HEK293 (cell line): ENCODE measurements around the gene CLK4.

Experiments
- CTCF ChIA-PET: fragments of 350-600 bp; formaldehyde crosslinking; extraction: SDS; loops from one replicate; lab custom pipeline; 2021; ENCODE audit warnings: antibody characterized with exemption; lab: Yijun Ruan, JAX
- POLR2A ChIA-PET: fragments of 300-600 bp; formaldehyde crosslinking; extraction: SDS; loops from one replicate; lab custom pipeline; 2020; ENCODE audit warnings: antibody characterized with exemption, inconsistent platforms; lab: Yijun Ruan, JAX
- H3K27ac ChIP-seq: fragments of 200-500 bp; sonication (Bioruptor generic); 2 replicates; pipeline ENCODE4 v1.5.1; 2014; ENCODE audit warnings: low read depth, low read length, control low read depth, inconsistent platforms; ENCODE audit errors: extremely low read depth
- H3K36me3 ChIP-seq, 2 experiments: fragments of 200-500 bp in 1 of 2; sonication (Bioruptor generic) in 1 of 2; 1 replicate in 1 of 2; 2 replicates in 1 of 2; pipeline ENCODE4 v1.5.1; 2014 to 2017; ENCODE audit warnings: inconsistent platforms in 2 of 2, low read length in 2 of 2; ENCODE audit not compliant: control insufficient read depth in 2 of 2, insufficient read depth in 1 of 2
- H3K4me1 ChIP-seq: fragments of 200-500 bp; sonication (Bioruptor generic); 2 replicates; pipeline ENCODE4 v1.5.1; 2014; ENCODE audit warnings: mild to moderate bottlenecking, low read length, inconsistent platforms; ENCODE audit not compliant: control insufficient read depth, insufficient read depth
- H3K4me3 ChIP-seq: 2 replicates; pipeline ENCODE4 v1.5.1; 2011; ENCODE audit warnings: low read depth, mild to moderate bottlenecking, control low read depth, low read length, moderate library complexity
- H3K9me3 ChIP-seq: fragments of 200-500 bp; sonication (Bioruptor generic); 2 replicates; pipeline ENCODE4 v1.5.1; 2014; ENCODE audit warnings: low read depth, low read length, inconsistent platforms; ENCODE audit not compliant: control insufficient read depth, insufficient read depth
- AEBP2 ChIP-seq: fragments of 450-650 bp; formaldehyde crosslinking; IDR thresholded peaks from 2 replicates; pipeline ENCODE4 v1.5.1; 2016; ENCODE audit warnings: missing biosample characterization, missing genetic modification characterization, borderline replicate concordance
- INSM2 ChIP-seq: fragments of 450-650 bp; formaldehyde crosslinking; IDR thresholded peaks from 2 replicates; pipeline ENCODE4 v1.5.1; 2016; ENCODE audit warnings: missing biosample characterization, missing genetic modification characterization
- KLF9 ChIP-seq: fragments of 450-650 bp; formaldehyde crosslinking; IDR thresholded peaks from 2 replicates; pipeline ENCODE4 v1.5.1; 2016; ENCODE audit warnings: missing biosample characterization, missing genetic modification characterization, low read depth
- PBX3 ChIP-seq: sonication (generic); formaldehyde crosslinking; IDR thresholded peaks from 2 replicates; pipeline ENCODE4 v1.8.1; 2022; ENCODE audit warnings: mild to moderate bottlenecking, moderate library complexity, missing genetic modification reagents
- SALL2 ChIP-seq: fragments of 450-650 bp; formaldehyde crosslinking; IDR thresholded peaks from 2 replicates; pipeline ENCODE4 v1.5.0; 2017; ENCODE audit warnings: missing biosample characterization, mild to moderate bottlenecking, missing genetic modification characterization, borderline replicate concordance
- SP7 ChIP-seq: fragments of 450-650 bp; formaldehyde crosslinking; IDR thresholded peaks from 2 replicates; pipeline ENCODE4 v1.5.1; 2016; ENCODE audit warnings: missing biosample characterization, missing genetic modification characterization
- ZBTB1 ChIP-seq: fragments of 450-650 bp; formaldehyde crosslinking; IDR thresholded peaks from 2 replicates; pipeline ENCODE4 v1.5.1; 2016; ENCODE audit warnings: missing biosample characterization, missing genetic modification characterization
- ZBTB17 ChIP-seq: fragments of 450-650 bp; formaldehyde crosslinking; IDR thresholded peaks from 2 replicates; pipeline ENCODE4 v1.5.1; 2016; ENCODE audit warnings: missing biosample characterization, missing genetic modification characterization
- ZBTB48 ChIP-seq: fragments of 450-650 bp; formaldehyde crosslinking; IDR thresholded peaks from 2 replicates; pipeline ENCODE4 v1.5.1; 2016; ENCODE audit warnings: missing biosample characterization, missing genetic modification characterization
- ZNF169 ChIP-seq: fragments of 450-650 bp; formaldehyde crosslinking; IDR thresholded peaks from 2 replicates; pipeline ENCODE4 v1.5.1; 2016; ENCODE audit warnings: missing biosample characterization, missing genetic modification characterization
- ZNF175 ChIP-seq: fragments of 450-650 bp; formaldehyde crosslinking; IDR thresholded peaks from 2 replicates; pipeline ENCODE4 v1.5.1; 2016; ENCODE audit warnings: missing biosample characterization, missing genetic modification characterization
- ZNF2 ChIP-seq: fragments of 450-650 bp; formaldehyde crosslinking; IDR thresholded peaks from 2 replicates; pipeline ENCODE4 v1.5.1; 2016; ENCODE audit warnings: missing biosample characterization, missing genetic modification characterization
- ZNF26 ChIP-seq: fragments of 450-650 bp; formaldehyde crosslinking; IDR thresholded peaks from 2 replicates; pipeline ENCODE4 v1.5.1; 2016; ENCODE audit warnings: missing biosample characterization, missing genetic modification characterization
- ZNF548 ChIP-seq: fragments of 450-650 bp; formaldehyde crosslinking; IDR thresholded peaks from 2 replicates; pipeline ENCODE4 v1.5.1; 2016; ENCODE audit warnings: missing biosample characterization, missing genetic modification characterization
- ZNF747 ChIP-seq: fragments of 450-650 bp; formaldehyde crosslinking; IDR thresholded peaks from 2 replicates; pipeline ENCODE4 v1.5.1; 2016; ENCODE audit warnings: missing biosample characterization, missing genetic modification characterization
- ZNF785 ChIP-seq: fragments of 450-650 bp; formaldehyde crosslinking; IDR thresholded peaks from 2 replicates; pipeline ENCODE4 v1.5.1; 2016; ENCODE audit warnings: missing biosample characterization, missing genetic modification characterization
- ZNF837 ChIP-seq: fragments of 450-650 bp; formaldehyde crosslinking; IDR thresholded peaks from 2 replicates; pipeline ENCODE4 v1.5.1; 2016; ENCODE audit warnings: missing biosample characterization, missing genetic modification characterization
- ZNF843 ChIP-seq: fragments of 450-650 bp; formaldehyde crosslinking; IDR thresholded peaks from 2 replicates; pipeline ENCODE4 v1.5.1; 2016; ENCODE audit warnings: missing biosample characterization, missing genetic modification characterization
- ZSCAN30 ChIP-seq: fragments of 450-650 bp; IDR thresholded peaks from 2 replicates; pipeline ENCODE4 v1.5.1; 2018; ENCODE audit warnings: missing biosample characterization, mild to moderate bottlenecking, missing genetic modification characterization, moderate library complexity

The CLK4 gene

GRCh38 chr5:178673801-178674295 is 47.0 kb upstream of the CLK4 start:
- TF ChIP-seq PBX3 (CRISPR knock-in tag) (no peak), ZBTB17 (tag by site-specific recombination) (peak; percentile 47)
- TF ChIP-seq, all 188 proteins: peak for 1
- no peaks in the 10 kb centered on the region for H3K4me1 ChIP-seq
- POLR2A ChIA-PET, result no interaction called here
- no peak overlapping the region for H3K27ac ChIP-seq
- no peaks in the 10 kb centered on the region for H3K36me3 ChIP-seq
- no peaks in the 10 kb centered on the region for H3K9me3 ChIP-seq
- CTCF ChIA-PET, result no interaction called here
- no peak overlapping the region for H3K4me3 ChIP-seq

- H3K9me3 ChIP-seq, result no peaks in the 10 kb centered on the region
Measured at GRCh38 chr5:178672630-178673029, 45.8 kb upstream of the CLK4 start.

GRCh38 chr5:178671602-178672144 is 44.8 kb upstream of the CLK4 start:
- no peak overlapping the region for H3K4me3 ChIP-seq
- H3K4me1 ChIP-seq, result no peaks in the 10 kb centered on the region
- H3K27ac ChIP-seq, result no peak overlapping the region
- CTCF ChIA-PET, result no interaction called here
- POLR2A ChIA-PET, result no interaction called here
- no peaks in the 10 kb centered on the region for H3K9me3 ChIP-seq
- TF ChIP-seq ZBTB48 (tag by site-specific recombination) (peak; percentile 62; the same call in 1 of the 2 replicates), ZSCAN30 (tag by site-specific recombination) (no peak)
- H3K36me3 ChIP-seq, result no peaks in the 10 kb centered on the region

More at GRCh38 chr5:178672630-178673029, 45.8 kb upstream of the CLK4 start:
- H3K4me1 ChIP-seq, result no peaks in the 10 kb centered on the region
- H3K4me3 ChIP-seq, result no peak overlapping the region
- H3K27ac ChIP-seq, result no peak overlapping the region
- TF ChIP-seq SALL2 (tag by site-specific recombination) (no peak), ZNF548 (tag by site-specific recombination) (no peak), ZNF843 (tag by site-specific recombination) (no peak), SP7 (tag by site-specific recombination) (no peak), AEBP2 (tag by site-specific recombination) (no peak), ZNF26 (no peak), ZNF785 (tag by site-specific recombination) (no peak), ZBTB1 (tag by site-specific recombination) (no peak), KLF9 (no peak), ZNF2 (tag by site-specific recombination) (no peak), ZNF747 (tag by site-specific recombination) (no peak), ZNF169 (no peak), ZNF175 (no peak), INSM2 (no peak), ZNF837 (no peak)
- H3K36me3 ChIP-seq, result no peaks in the 10 kb centered on the region
- ChIA-PET CTCF (no interaction called here), POLR2A (no interaction called here)
